ENCODE measurements around the gene UBE2D2.

DNA sequence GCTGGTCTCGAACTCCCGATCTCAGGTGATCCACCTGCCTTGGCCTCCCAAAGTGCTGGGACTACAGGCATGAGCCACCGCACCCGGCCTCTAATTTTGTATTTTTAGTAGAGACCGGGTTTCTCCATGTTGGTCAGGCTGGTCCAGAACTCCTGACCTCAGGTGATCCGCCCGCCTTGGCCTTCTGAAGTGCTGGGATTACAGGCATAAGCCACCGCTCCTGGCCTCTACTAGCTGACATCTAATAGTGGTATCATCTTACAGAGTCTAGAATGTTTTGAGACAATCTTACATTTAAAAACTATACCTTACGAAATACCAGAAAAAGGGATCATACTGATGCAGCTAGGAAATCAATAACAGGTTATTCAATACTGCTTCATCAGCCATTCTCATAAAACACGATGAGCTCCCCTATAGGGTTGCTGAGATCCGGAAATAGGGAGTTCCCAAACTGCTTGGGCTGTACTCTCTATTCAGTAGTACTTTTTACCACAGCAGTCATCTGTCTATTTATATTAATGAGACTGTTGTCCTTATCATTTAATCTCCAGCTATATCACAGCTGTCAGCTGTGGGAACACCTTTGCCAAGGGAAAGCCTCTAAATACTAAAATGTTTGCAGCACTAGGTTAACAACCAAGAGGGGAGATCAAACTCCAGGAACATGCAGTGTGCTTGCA, 8.1 kb upstream of the UBE2D2 start:
- TF ChIP-seq, protein P1, sequence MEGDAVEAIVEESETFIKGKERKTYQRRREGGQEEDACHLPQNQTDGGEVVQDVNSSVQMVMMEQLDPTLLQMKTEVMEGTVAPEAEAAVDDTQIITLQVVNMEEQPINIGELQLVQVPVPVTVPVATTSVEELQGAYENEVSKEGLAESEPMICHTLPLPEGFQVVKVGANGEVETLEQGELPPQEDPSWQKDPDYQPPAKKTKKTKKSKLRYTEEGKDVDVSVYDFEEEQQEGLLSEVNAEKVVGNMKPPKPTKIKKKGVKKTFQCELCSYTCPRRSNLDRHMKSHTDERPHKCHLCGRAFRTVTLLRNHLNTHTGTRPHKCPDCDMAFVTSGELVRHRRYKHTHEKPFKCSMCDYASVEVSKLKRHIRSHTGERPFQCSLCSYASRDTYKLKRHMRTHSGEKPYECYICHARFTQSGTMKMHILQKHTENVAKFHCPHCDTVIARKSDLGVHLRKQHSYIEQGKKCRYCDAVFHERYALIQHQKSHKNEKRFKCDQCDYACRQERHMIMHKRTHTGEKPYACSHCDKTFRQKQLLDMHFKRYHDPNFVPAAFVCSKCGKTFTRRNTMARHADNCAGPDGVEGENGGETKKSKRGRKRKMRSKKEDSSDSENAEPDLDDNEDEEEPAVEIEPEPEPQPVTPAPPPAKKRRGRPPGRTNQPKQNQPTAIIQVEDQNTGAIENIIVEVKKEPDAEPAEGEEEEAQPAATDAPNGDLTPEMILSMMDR (conservative IDR thresholded peaks at IDR 0.05), result no peak
- no peak for TF ChIP-seq ZFX (IDR thresholded peaks at IDR 0.05)

Data from C4-2B (cell line).